ENCODE results near the gene CNNM4.
"Not testable (repeated sequence)": the region's sequence is repeated elsewhere in the genome, so short reads cannot be mapped to it uniquely, and the experiment has no call there.

Gene CNNM4

GRCh38 chr2:96787411-96787810, 26.7 kb downstream of the CNNM4 start:
- Histone ChIP-seq H3K9me3 (no peaks in the 10 kb centered on the region), H3K4me3 (no peak overlapping the region), H3K36me3 (no peaks in the 10 kb centered on the region), H3K27me3 (no peaks in the 10 kb centered on the region), H3K27ac (peak overlapping the region; percentile 54 to 56), H3K4me1 (peaks cover 0 to 22% (median 19%) of the 10 kb centered on the region in 4 donors)
- TF ChIP-seq, protein P1, sequence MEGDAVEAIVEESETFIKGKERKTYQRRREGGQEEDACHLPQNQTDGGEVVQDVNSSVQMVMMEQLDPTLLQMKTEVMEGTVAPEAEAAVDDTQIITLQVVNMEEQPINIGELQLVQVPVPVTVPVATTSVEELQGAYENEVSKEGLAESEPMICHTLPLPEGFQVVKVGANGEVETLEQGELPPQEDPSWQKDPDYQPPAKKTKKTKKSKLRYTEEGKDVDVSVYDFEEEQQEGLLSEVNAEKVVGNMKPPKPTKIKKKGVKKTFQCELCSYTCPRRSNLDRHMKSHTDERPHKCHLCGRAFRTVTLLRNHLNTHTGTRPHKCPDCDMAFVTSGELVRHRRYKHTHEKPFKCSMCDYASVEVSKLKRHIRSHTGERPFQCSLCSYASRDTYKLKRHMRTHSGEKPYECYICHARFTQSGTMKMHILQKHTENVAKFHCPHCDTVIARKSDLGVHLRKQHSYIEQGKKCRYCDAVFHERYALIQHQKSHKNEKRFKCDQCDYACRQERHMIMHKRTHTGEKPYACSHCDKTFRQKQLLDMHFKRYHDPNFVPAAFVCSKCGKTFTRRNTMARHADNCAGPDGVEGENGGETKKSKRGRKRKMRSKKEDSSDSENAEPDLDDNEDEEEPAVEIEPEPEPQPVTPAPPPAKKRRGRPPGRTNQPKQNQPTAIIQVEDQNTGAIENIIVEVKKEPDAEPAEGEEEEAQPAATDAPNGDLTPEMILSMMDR (IDR thresholded peaks at IDR 0.05): no peak
- no peak for DNase-seq
- intact Hi-C loops (cut with DNase I; ENCODE audit: low total_unique reads): no loop called here

DNA sequence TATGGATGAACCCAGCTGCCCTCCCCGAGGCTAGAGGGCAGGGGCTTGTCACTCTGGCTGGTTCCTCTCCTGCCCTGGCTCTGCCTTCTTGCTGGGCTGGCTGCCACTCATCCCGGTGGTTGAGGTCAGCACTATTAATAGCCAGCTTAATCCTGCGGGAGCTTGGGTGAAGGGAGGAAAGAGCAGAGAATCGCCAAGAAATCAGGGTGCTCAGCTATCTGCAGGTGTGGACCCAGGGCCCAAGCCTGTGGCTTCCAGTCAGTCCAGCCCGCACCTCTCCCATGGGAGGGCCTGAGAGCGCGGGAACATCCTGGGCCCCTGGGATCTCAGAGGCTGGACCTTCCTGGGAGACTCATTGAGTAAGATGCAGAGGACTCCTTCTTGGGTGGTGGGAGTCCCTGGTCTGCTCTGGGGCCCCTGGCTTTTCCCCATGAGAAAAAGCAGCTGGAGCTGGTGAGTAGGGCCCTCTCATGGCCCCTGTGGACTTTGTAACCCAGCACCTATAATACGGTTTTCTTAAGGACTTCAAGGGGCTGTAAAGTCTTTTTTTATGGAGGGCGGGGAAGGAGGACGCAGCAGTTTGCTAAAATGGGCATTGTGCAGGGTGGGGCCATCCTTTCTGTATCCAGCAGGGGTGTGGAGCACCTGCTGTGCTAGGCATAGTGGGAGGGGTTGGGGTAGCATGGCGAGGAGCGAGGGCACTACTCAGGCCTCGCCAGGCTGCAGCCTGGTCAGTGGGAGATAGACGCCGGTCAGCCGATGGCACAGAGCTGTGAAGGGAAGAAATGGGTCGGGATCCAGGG, 27.9 kb downstream of the CNNM4 start:
- intact Hi-C loops (cut with DNase I; ENCODE audit: low total_unique reads): no loop called here
- Histone ChIP-seq H3K36me3 (no peaks in the 10 kb centered on the region), H3K9me3 (no peaks in the 10 kb centered on the region), H3K4me3 (no peak overlapping the region), H3K27ac (peak overlapping the region; percentile 54 to 56), H3K4me1 (peaks cover 0 to 22% (median 19%) of the 10 kb centered on the region in 4 donors), H3K27me3 (no peaks in the 10 kb centered on the region)
- DNase-seq: peak; percentile 44 to 78
- TF ChIP-seq, protein P1 (IDR thresholded peaks at IDR 0.05): no peak

DNA sequence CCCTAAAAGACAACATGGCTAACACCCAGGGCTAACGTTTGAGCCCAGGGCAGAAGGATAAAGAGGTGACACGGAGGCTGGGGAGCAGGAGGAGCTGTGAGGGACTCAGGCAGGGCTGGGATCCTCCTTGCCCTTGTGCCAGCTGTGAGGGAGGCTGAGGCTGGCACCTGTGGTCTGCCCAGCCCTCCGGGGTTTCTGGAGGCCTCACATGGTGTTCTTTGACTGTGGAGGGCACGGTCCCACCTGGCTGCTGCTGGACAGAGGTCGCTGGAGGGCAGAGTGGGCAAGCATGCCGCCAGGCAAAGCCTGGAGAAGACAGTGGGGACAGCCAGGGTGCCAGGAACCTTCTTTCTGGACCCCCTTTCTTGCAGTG, 28.5 kb downstream of the CNNM4 start:
- no peaks in the 10 kb centered on the region for H3K27me3 ChIP-seq
- DNase-seq: no peak
- intact Hi-C loops (cut with DNase I; ENCODE audit: low total_unique reads): no loop called here
- H3K9me3 ChIP-seq: no peaks in the 10 kb centered on the region
- peaks cover 0 to 22% (median 19%) of the 10 kb centered on the region in 4 donors for H3K4me1 ChIP-seq
- H3K27ac ChIP-seq: peak overlapping the region in 1 of 2 donors; percentile 56
- H3K4me3 ChIP-seq: no peak overlapping the region
- TF ChIP-seq, protein P1 (IDR thresholded peaks at IDR 0.05): no peak
- H3K36me3 ChIP-seq: no peaks in the 10 kb centered on the region

- Histone ChIP-seq H3K27me3 (no peaks in the 10 kb centered on the region), H3K27ac (no peak overlapping the region), H3K9me3 (no peaks in the 10 kb centered on the region), H3K4me1 (peaks cover 0 to 14% (median 12%) of the 10 kb centered on the region in 4 donors), H3K36me3 (peaks cover 0 to 15% (median 11%) of the 10 kb centered on the region in 3 donors), H3K4me3 (no peak overlapping the region)
- intact Hi-C loops (cut with DNase I; ENCODE audit: low total_unique reads): no loop called here
- TF ChIP-seq, protein P1 (IDR thresholded peaks at IDR 0.05): no peak
- no peak for DNase-seq
Observed at GRCh38 chr2:96792772-96793749, 32.4 kb downstream of the CNNM4 start.

- Histone ChIP-seq H3K9me3 (no peaks in the 10 kb centered on the region), H3K4me3 (no peak overlapping the region), H3K36me3 (peaks cover 0 to 35% (median 28%) of the 10 kb centered on the region in 3 donors), H3K27ac (no peak overlapping the region), H3K4me1 (no peaks in the 10 kb centered on the region), H3K27me3 (no peaks in the 10 kb centered on the region)
- intact Hi-C loops (cut with DNase I; ENCODE audit: low total_unique reads): no loop called here
- no peak for DNase-seq
- TF ChIP-seq, protein P1 (IDR thresholded peaks at IDR 0.05): no peak
Observed at GRCh38 chr2:96795076-96795475, 34.4 kb downstream of the CNNM4 start.

DNA sequence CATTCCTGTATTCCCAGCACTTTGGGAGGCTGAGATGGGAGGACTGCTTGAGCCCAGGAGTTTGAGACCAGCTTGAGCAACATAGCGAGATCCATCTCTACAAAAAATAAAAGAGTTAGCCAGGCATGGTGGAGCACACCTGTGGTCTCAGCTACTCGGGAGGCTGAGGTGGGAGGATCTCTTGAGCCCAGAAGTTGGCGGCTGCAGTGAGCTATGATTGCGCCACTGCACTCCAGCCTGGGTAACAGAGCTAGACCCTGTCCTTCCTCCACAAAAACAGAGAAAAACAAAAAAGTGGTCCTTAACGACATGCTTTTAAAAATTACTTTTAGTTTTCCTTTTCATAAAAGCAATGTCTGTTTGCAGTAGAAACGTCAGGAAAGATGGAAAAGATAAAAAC, 35.8 kb downstream of the CNNM4 start:
- DNase-seq; intact Hi-C loops (cut with DNase I; ENCODE audit: low total_unique reads): not testable (repeated sequence)

More for the DNA sequence above, 35.8 kb downstream of the CNNM4 start:
- peaks cover 0 to 40% (median 28%) of the 10 kb centered on the region in 3 donors for H3K36me3 ChIP-seq
- H3K4me1 ChIP-seq, H3K27me3 ChIP-seq, H3K27ac ChIP-seq, H3K9me3 ChIP-seq, H3K4me3 ChIP-seq: not testable (repeated sequence)

Data from tibial artery (tissue), 4 donors.